Osteocyte (in vitro differentiated cells): ENCODE results near the gene SBF2. TPM values are rescaled to one million over a fixed set of nuclear protein-coding genes. Genes with fewer than 3 reads are reported as not detected.
"Not testable (repeated sequence)": the region's sequence is repeated elsewhere in the genome, so short reads cannot be mapped to it uniquely, and the experiment has no call there.

ENCODE experiments used
- DNase-seq: peaks from one replicate; pipeline ENCODE4 v3.0.0; 2021; ENCODE audit warnings: mixed read lengths; ENCODE audit not compliant: unreplicated experiment; ENCODE audit errors: extremely low spot score
- H3K27ac Mint-ChIP-seq: one replicate; pipeline ENCODE4 v1.8.0; 2021; ENCODE audit warnings: mild to moderate bottlenecking, mixed read lengths; ENCODE audit not compliant: unreplicated experiment
- H3K27me3 Mint-ChIP-seq: one replicate; pipeline ENCODE4 v1.8.0; 2021; ENCODE audit warnings: mixed read lengths; ENCODE audit not compliant: unreplicated experiment
- H3K36me3 Mint-ChIP-seq: one replicate; pipeline ENCODE4 v1.8.0; 2021; ENCODE audit warnings: mixed read lengths; ENCODE audit not compliant: unreplicated experiment
- H3K4me1 Mint-ChIP-seq: one replicate; pipeline ENCODE4 v1.8.0; 2021; ENCODE audit warnings: mixed read lengths; ENCODE audit not compliant: unreplicated experiment
- H3K4me3 Mint-ChIP-seq: one replicate; pipeline ENCODE4 v1.8.0; 2021; ENCODE audit warnings: mild to moderate bottlenecking, moderate library complexity, mixed read lengths; ENCODE audit not compliant: unreplicated experiment
- H3K9me3 Mint-ChIP-seq: one replicate; pipeline ENCODE4 v1.8.0; 2021; ENCODE audit warnings: mixed read lengths; ENCODE audit not compliant: unreplicated experiment
- CTCF ChIP-seq: fragments of 200-600 bp; sonication (generic); IDR thresholded peaks from 2 replicates; pipeline ENCODE4 v1.5.0; 2021; ENCODE audit warnings: antibody characterized with exemption, mild to moderate bottlenecking, moderate library complexity
- total RNA-seq: library from RNA; stranded (reverse); gene quantifications from 2 replicates; pipeline ENCODE4 v1.2.1, GENCODE V29; 2021

SBF2 gene
- total RNA-seq, 1 donor from 2014 or later, result 65.2 TPM

- DNase-seq, result no peak
- Mint-ChIP-seq H3K9me3 (no peaks in the 10 kb centered on the region), H3K27me3 (no peaks in the 10 kb centered on the region), H3K4me3 (no peak overlapping the region), H3K4me1 (peaks cover 40% of the 10 kb centered on the region), H3K36me3 (peaks cover 29% of the 10 kb centered on the region), H3K27ac (peak overlapping the region; percentile 43)
- no peak for TF ChIP-seq CTCF
Observed at GRCh38 chr11:9952511-9953196, 341.4 kb downstream of the SBF2 start.

- TF ChIP-seq CTCF, result no peak
- DNase-seq, result no peak
- peaks cover 39% of the 10 kb centered on the region for H3K4me1 Mint-ChIP-seq
- H3K4me3 Mint-ChIP-seq, result no peak overlapping the region
- H3K27me3 Mint-ChIP-seq, result no peaks in the 10 kb centered on the region
- no peaks in the 10 kb centered on the region for H3K9me3 Mint-ChIP-seq
- peaks cover 35% of the 10 kb centered on the region for H3K36me3 Mint-ChIP-seq
- peak overlapping the region; percentile 70 for H3K27ac Mint-ChIP-seq
Observed at GRCh38 chr11:9951807-9952206, 342.2 kb downstream of the SBF2 start.

- no peaks in the 10 kb centered on the region for H3K27me3 Mint-ChIP-seq
- peaks cover 37% of the 10 kb centered on the region for H3K4me1 Mint-ChIP-seq
- DNase-seq, result no peak
- no peak for TF ChIP-seq CTCF
- H3K27ac Mint-ChIP-seq, result no peak overlapping the region
- H3K36me3 Mint-ChIP-seq, result peaks cover 39% of the 10 kb centered on the region
- no peak overlapping the region for H3K4me3 Mint-ChIP-seq
- H3K9me3 Mint-ChIP-seq, result peaks cover 6% of the 10 kb centered on the region
Observed at GRCh38 chr11:9950462-9950861, 343.6 kb downstream of the SBF2 start.

- no peak for TF ChIP-seq CTCF
- peaks cover 26% of the 10 kb centered on the region for H3K4me1 Mint-ChIP-seq
- no peak overlapping the region for H3K4me3 Mint-ChIP-seq
Observed at GRCh38 chr11:9947231-9947864, 346.7 kb downstream of the SBF2 start.

GRCh38 chr11:9945680-9946079, 348.3 kb downstream of the SBF2 start:
- not testable (repeated sequence) for DNase-seq, H3K9me3 Mint-ChIP-seq, H3K27ac Mint-ChIP-seq, H3K4me3 Mint-ChIP-seq, H3K27me3 Mint-ChIP-seq
- Mint-ChIP-seq H3K36me3 (peaks cover 30% of the 10 kb centered on the region), H3K4me1 (peaks cover 16% of the 10 kb centered on the region)

More at GRCh38 chr11:9947231-9947864, 346.7 kb downstream of the SBF2 start:
- peaks cover 43% of the 10 kb centered on the region for H3K36me3 Mint-ChIP-seq
- no peak overlapping the region for H3K27ac Mint-ChIP-seq
- peaks cover 9% of the 10 kb centered on the region for H3K9me3 Mint-ChIP-seq
- no peaks in the 10 kb centered on the region for H3K27me3 Mint-ChIP-seq
- no peak for DNase-seq
